IMR-90 (cell line): Measurements from ENCODE around the gene ZNF366. TPM values are rescaled to one million over a fixed set of nuclear protein-coding genes. Genes with fewer than 3 reads are reported as not detected.

Experiments
- ATAC-seq: fragments of 200-7000 bp; cut with Tn5 transposase; 2 replicates; pipeline ENCODE4 v1.9.1; 2020; ENCODE audit warnings: low read depth, mild to moderate bottlenecking, moderate library complexity
- Bru-seq: library from RNA; stranded (reverse); fragments of 400-500 nt; gene quantifications from one replicate; lab custom pipeline; 2021; lab: Mats Ljungman, UMichigan
- BruChase-seq, 2 experiments: library from RNA; stranded (reverse); fragments of 400-500 nt; gene quantifications; one replicate each; lab custom pipeline; 2021; lab: Mats Ljungman, UMichigan
- BruUV-seq: library from RNA; stranded (reverse); fragments of 400-500 nt; replicated peaks from 2 replicates; lab custom pipeline; 2021; lab: Mats Ljungman, UMichigan
- CTCF ChIA-PET: fragments of 300-600 bp; formaldehyde crosslinking; extraction: SDS; loops from one replicate; lab custom pipeline; 2021; ENCODE audit warnings: antibody characterized with exemption; lab: Yijun Ruan, JAX
- POLR2A ChIA-PET: fragments of 300-600 bp; sonication (Branson Sonifier 250); formaldehyde crosslinking; loops from one replicate; lab custom pipeline; 2022; ENCODE audit warnings: antibody characterized with exemption; ENCODE audit not compliant: unreplicated experiment; lab: Charles Lee
- DNase-seq: peaks from one replicate; pipeline ENCODE4 v3.0.0; 2013
- H2AFZ ChIP-seq: replicated peaks from 2 replicates; pipeline ENCODE3; 2013; ENCODE audit warnings: low read length, mild to moderate bottlenecking; ENCODE audit not compliant: poor library complexity
- H2AK5ac ChIP-seq: 2 replicates; pipeline ENCODE4 v1.6.1; 2013; ENCODE audit warnings: low read depth, low read length, inconsistent platforms
- H2AK9ac ChIP-seq: replicated peaks from 2 replicates; pipeline ENCODE3; 2013; ENCODE audit warnings: mild to moderate bottlenecking, low read depth, low read length, moderate library complexity; ENCODE audit not compliant: poor library complexity
- H2BK120ac ChIP-seq: 2 replicates; pipeline ENCODE4 v1.6.1; 2013; ENCODE audit warnings: low read depth, low read length, inconsistent platforms
- H2BK15ac ChIP-seq: 3 replicates; pipeline ENCODE4 v1.6.1; 2013; ENCODE audit warnings: low read depth, low read length, inconsistent platforms
- H2BK20ac ChIP-seq: 2 replicates; pipeline ENCODE4 v1.6.1; 2013; ENCODE audit warnings: low read depth, mild to moderate bottlenecking, inconsistent platforms, low read length, moderate library complexity
- H2BK5ac ChIP-seq: 2 replicates; pipeline ENCODE4 v1.6.1; 2013; ENCODE audit warnings: mild to moderate bottlenecking, low read depth, low read length, inconsistent platforms; ENCODE audit not compliant: poor library complexity, severe bottlenecking
- H3K14ac ChIP-seq: replicated peaks from 2 replicates; pipeline ENCODE4 v1.6.1; 2013; ENCODE audit warnings: low read depth, low read length, inconsistent platforms
- H3K18ac ChIP-seq: 2 replicates; pipeline ENCODE4 v1.6.1; 2013; ENCODE audit warnings: low read depth, low read length, control low read depth
- H3K23ac ChIP-seq: 2 replicates; pipeline ENCODE4 v1.6.1; 2013; ENCODE audit warnings: low read depth, low read length, inconsistent platforms
- H3K27ac ChIP-seq: 2 replicates; pipeline ENCODE4 v1.5.1; 2013; ENCODE audit warnings: mild to moderate bottlenecking, control low read depth, low read length; ENCODE audit not compliant: insufficient read depth
- H3K27me3 ChIP-seq: 2 replicates; pipeline ENCODE4 v1.6.1; 2013; ENCODE audit warnings: low read length; ENCODE audit not compliant: control insufficient read depth, insufficient read depth
- H3K36me3 ChIP-seq: 2 replicates; pipeline ENCODE4 v1.6.1; 2013; ENCODE audit warnings: low read length, mixed read lengths; ENCODE audit not compliant: control insufficient read depth, insufficient read depth
- H3K4ac ChIP-seq: 2 replicates; pipeline ENCODE4 v1.6.1; 2013; ENCODE audit warnings: low read depth, low read length, inconsistent platforms
- H3K4me1 ChIP-seq: 2 replicates; pipeline ENCODE4 v1.6.1; 2013; ENCODE audit warnings: low read length, mixed read lengths; ENCODE audit not compliant: control insufficient read depth, insufficient read depth
- H3K4me2 ChIP-seq: 2 replicates; pipeline ENCODE4 v1.6.1; 2013; ENCODE audit warnings: low read depth, mild to moderate bottlenecking, control low read depth, low read length, moderate library complexity
- H3K4me3 ChIP-seq: 2 replicates; pipeline ENCODE4 v1.5.1; 2013; ENCODE audit warnings: low read depth, mild to moderate bottlenecking, control low read depth, low read length, moderate library complexity; ENCODE audit not compliant: insufficient read depth
- H3K56ac ChIP-seq: 2 replicates; pipeline ENCODE4 v1.6.1; 2013; ENCODE audit warnings: low read length, inconsistent platforms; ENCODE audit not compliant: insufficient read depth; ENCODE audit errors: extremely low read depth
- H3K79me1 ChIP-seq, 2 experiments: 2 replicates each; pipeline ENCODE4 v1.6.1; 2013; ENCODE audit warnings: low read length in 2 of 2, inconsistent platforms in 1 of 2, low read depth in 1 of 2
- H3K9ac ChIP-seq: 2 replicates; pipeline ENCODE4 v1.6.1; 2013; ENCODE audit warnings: low read depth, low read length, control low read depth
- H3K9me1 ChIP-seq: 2 replicates; pipeline ENCODE4 v1.6.1; 2013; ENCODE audit warnings: low read length, inconsistent platforms; ENCODE audit not compliant: insufficient read depth
- H3K9me3 ChIP-seq: 2 replicates; pipeline ENCODE4 v1.6.1; 2013; ENCODE audit warnings: low read length; ENCODE audit not compliant: control insufficient read depth, insufficient read depth
- H4K20me1 ChIP-seq: 2 replicates; pipeline ENCODE4 v1.6.1; 2013; ENCODE audit warnings: low read length, inconsistent platforms; ENCODE audit not compliant: insufficient read depth
- H4K5ac ChIP-seq: 2 replicates; pipeline ENCODE4 v1.6.1; 2013; ENCODE audit warnings: mild to moderate bottlenecking, low read depth, low read length, control low read depth
- H4K8ac ChIP-seq, 2 experiments: 2 replicates each; pipeline ENCODE4 v1.6.1; 2013; ENCODE audit warnings: low read depth in 2 of 2, low read length in 2 of 2, control low read depth in 1 of 2, inconsistent platforms in 1 of 2
- H4K91ac ChIP-seq: 2 replicates; pipeline ENCODE4 v1.6.1; 2013; ENCODE audit warnings: low read depth, low read length, inconsistent platforms; ENCODE audit not compliant: insufficient read depth
- BHLHE40 ChIP-seq: fragments of 150-350 bp; IDR thresholded peaks from 2 replicates; pipeline ENCODE4 v1.6.1; 2016; ENCODE audit warnings: mild to moderate bottlenecking, low read depth, low read length
- CHD1 ChIP-seq: IDR thresholded peaks from 2 replicates; pipeline ENCODE4 v1.6.1; 2012; ENCODE audit warnings: low read depth, low read length, improper control_type of control experiment
- MAFK ChIP-seq: IDR thresholded peaks from 2 replicates; pipeline ENCODE4 v1.6.1; 2012; ENCODE audit warnings: low read depth, low read length, improper control_type of control experiment
- RCOR1 ChIP-seq: IDR thresholded peaks from 2 replicates; pipeline ENCODE4 v1.6.1; 2012; ENCODE audit warnings: mild to moderate bottlenecking, low read length, improper control_type of control experiment; ENCODE audit not compliant: insufficient replicate concordance
- WGBS, 2 experiments: methylation state at CpG; one replicate each; pipeline versions ENCODE4 v1.1.5 to v1.1.7; 2013; ENCODE audit warnings: missing lambda C conversion rate in 2 of 2; ENCODE audit not compliant: insufficient read length in 1 of 2; ENCODE audit errors: extremely low coverage in 2 of 2; 5-methylcytosine and 5-hydroxymethylcytosine counted together
- dilution Hi-C: fragments of 300-500 bp; cut with HindIII; formaldehyde crosslinking; loops from one replicate; pipeline ENCODE4 v1.14.3; 2018; ENCODE audit warnings: low sequenced_read_pairs; ENCODE audit not compliant: unreplicated experiment
- in situ Hi-C: fragments of 300-500 bp; cut with MboI; formaldehyde crosslinking; loops from 3 replicates; pipeline ENCODE4 v1.14.3; 2019; ENCODE audit warnings: low sequenced_read_pairs, inconsistent platforms, mixed read lengths
- intact Hi-C: fragments of 100-400 bp; cut with micrococcal nuclease; formaldehyde crosslinking; loops from 2 replicates; pipeline ENCODE4 v1.10.0; 2022
- long read RNA-seq: library from polyadenylated mRNA; unstranded; transcript quantifications from one replicate; pipeline ENCODE4 v2.0.0, GENCODE V29; 2021; ENCODE audit not compliant: unreplicated experiment
- polyA plus RNA-seq, 3 experiments: library from polyadenylated mRNA; depleted of rRNA; stranded (reverse); fragments of >200 nt; gene quantifications; 2 replicates each; pipeline ENCODE4 v1.2.3, GENCODE V29; 2012; ENCODE audit warnings: low replicate concordance in 1 of 3
- total RNA-seq: library from RNA; depleted of rRNA; stranded (reverse); fragments of >200 nt; gene quantifications from 2 replicates; pipeline ENCODE4 v1.2.3, GENCODE V29; 2012; rRNA removed

The ZNF366 gene, protein sequence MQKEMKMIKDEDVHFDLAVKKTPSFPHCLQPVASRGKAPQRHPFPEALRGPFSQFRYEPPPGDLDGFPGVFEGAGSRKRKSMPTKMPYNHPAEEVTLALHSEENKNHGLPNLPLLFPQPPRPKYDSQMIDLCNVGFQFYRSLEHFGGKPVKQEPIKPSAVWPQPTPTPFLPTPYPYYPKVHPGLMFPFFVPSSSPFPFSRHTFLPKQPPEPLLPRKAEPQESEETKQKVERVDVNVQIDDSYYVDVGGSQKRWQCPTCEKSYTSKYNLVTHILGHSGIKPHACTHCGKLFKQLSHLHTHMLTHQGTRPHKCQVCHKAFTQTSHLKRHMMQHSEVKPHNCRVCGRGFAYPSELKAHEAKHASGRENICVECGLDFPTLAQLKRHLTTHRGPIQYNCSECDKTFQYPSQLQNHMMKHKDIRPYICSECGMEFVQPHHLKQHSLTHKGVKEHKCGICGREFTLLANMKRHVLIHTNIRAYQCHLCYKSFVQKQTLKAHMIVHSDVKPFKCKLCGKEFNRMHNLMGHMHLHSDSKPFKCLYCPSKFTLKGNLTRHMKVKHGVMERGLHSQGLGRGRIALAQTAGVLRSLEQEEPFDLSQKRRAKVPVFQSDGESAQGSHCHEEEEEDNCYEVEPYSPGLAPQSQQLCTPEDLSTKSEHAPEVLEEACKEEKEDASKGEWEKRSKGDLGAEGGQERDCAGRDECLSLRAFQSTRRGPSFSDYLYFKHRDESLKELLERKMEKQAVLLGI
- not detected in 2 replicates for total RNA-seq
- not detected in 2 replicates for polyA plus RNA-seq (2012; rRNA removed)
- not detected in 2 replicates for polyA plus RNA-seq (2012; cell fraction: cytosol; rRNA removed)
- not detected in 2 replicates for polyA plus RNA-seq (2012; cell fraction: nucleus; rRNA removed; ENCODE audit: low replicate concordance)
- percentile 2 among the genes with signal in this experiment for Bru-seq, nascent RNA
- BruChase-seq, experiment 1, labeled RNA remaining after a 6-hour chase, result percentile 1 among the genes with signal in this experiment
- not detected for BruChase-seq, experiment 2, labeled RNA remaining after a 2-hour chase
- long read RNA-seq, result 0 reads

- no peaks in the 10 kb centered on the region for H4K20me1 ChIP-seq
- no peaks in the 10 kb centered on the region for H3K36me3 ChIP-seq
- BruUV-seq, result no TSS peak
- H3K23ac ChIP-seq, result no peak within 1 kb of the TSS
- no peaks in the 10 kb centered on the region for H3K79me1 ChIP-seq
- peak within 1 kb of the TSS; percentile 40; the same call in 1 of the 2 replicates for H4K91ac ChIP-seq
- H3K9ac ChIP-seq, result no peak within 1 kb of the TSS
- WGBS, 2 experiments, result 40% methylated on average over 2 of the region's 9 CpGs; no CpG with 5 or more reads in 1 of the 2 experiments
- peak within 1 kb of the TSS; percentile 20; the same call in 1 of the 2 replicates for H3K18ac ChIP-seq
- peak within 1 kb of the TSS; percentile 62; the same call in 2 of the 3 replicates for H2BK15ac ChIP-seq
- peak within 1 kb of the TSS; percentile 65 for H2BK120ac ChIP-seq
- H3K9me1 ChIP-seq, result peaks cover 20% of the 10 kb centered on the region
- H3K56ac ChIP-seq, result no peak within 1 kb of the TSS
- H3K4ac ChIP-seq, result peak within 1 kb of the TSS; percentile 68
- peak within 1 kb of the TSS; percentile 57 for H2BK20ac ChIP-seq
- H3K27me3 ChIP-seq, result no peaks in the 10 kb centered on the region
- peak within 1 kb of the TSS; percentile 69 for H3K14ac ChIP-seq
- no peak within 1 kb of the TSS for H2BK5ac ChIP-seq
- intact Hi-C loops (no loop called here), in situ Hi-C loops (loop anchor here (25.0 kb wide), 1 partner anchor 145 kb away; no protein-coding TSS in a partner anchor), dilution Hi-C loops (no loop called here)
- H3K27ac ChIP-seq, result peak within 1 kb of the TSS; percentile 27; the same call in 1 of the 2 replicates
- no peak within 1 kb of the TSS for H3K4me3 ChIP-seq
- H2AFZ ChIP-seq, result peak within 1 kb of the TSS; percentile 66
- peaks cover 18% of the 10 kb centered on the region for H3K4me1 ChIP-seq
- peak within 1 kb of the TSS; percentile 11 for H2AK9ac ChIP-seq
- ATAC-seq (peak; percentile 3; the same call in 1 of the 2 replicates), DNase-seq (no peak)
- ChIA-PET CTCF (no interaction called here), POLR2A (interaction anchor here (0.9 kb wide), 1 partner anchor 115 kb away, joined by 4 read pairs; no protein-coding TSS in a partner anchor)
- TF ChIP-seq RCOR1, result no peak
- TF ChIP-seq MAFK, result no peak
- TF ChIP-seq CHD1, result no peak
- TF ChIP-seq BHLHE40, result no peak
- H4K5ac ChIP-seq, result peak within 1 kb of the TSS; percentile 30; the same call in 1 of the 2 replicates
- H3K4me2 ChIP-seq, result peak within 1 kb of the TSS; percentile 24
- H3K9me3 ChIP-seq, result no peaks in the 10 kb centered on the region
- H4K8ac ChIP-seq, result peak within 1 kb of the TSS; percentile 21 to 59; a peak in 2 of 4 replicates
- peak within 1 kb of the TSS; percentile 53 for H2AK5ac ChIP-seq
Measured at GRCh38 chr5:72507231-72507906, at the start of gene ZNF366. ZNF366 (minus strand) TSS chr5:72507410; CDS start chr5:72461496, 45,914 bp downstream.
